H1 (cell line): Measurements from ENCODE around the gene TWIST2. TPM values are rescaled to one million over a fixed set of nuclear protein-coding genes. Genes with fewer than 3 reads are reported as not detected.

Experiments used
- CBX8 ChIP-seq: fragments of 300-800, 300-1000 bp; sonication (generic); IDR thresholded peaks from 2 replicates; pipeline ENCODE4 v1.7.1; 2016; ENCODE audit warnings: low read depth, low read length, borderline replicate concordance
- CTBP2 ChIP-seq: IDR thresholded peaks from 2 replicates; pipeline ENCODE4 v1.7.0; 2011; ENCODE audit warnings: borderline replicate concordance, mild to moderate bottlenecking, moderate library complexity, mixed read lengths, low read length; ENCODE audit not compliant: insufficient read depth, insufficient read length
- EP300 ChIP-seq, 2 experiments: IDR thresholded peaks; 1 replicate in 1 of 2; 2 replicates in 1 of 2; pipeline ENCODE4 v1.6.1; 2011 to 2012; ENCODE audit warnings: low read depth in 2 of 2, low read length in 2 of 2, mild to moderate bottlenecking in 2 of 2, borderline replicate concordance in 1 of 2, inconsistent platforms in 1 of 2, moderate library complexity in 1 of 2
- JUN ChIP-seq: IDR thresholded peaks from 2 replicates; pipeline ENCODE4 v1.6.1; 2011; ENCODE audit warnings: low read depth, mild to moderate bottlenecking, improper control_type of control experiment, low read length
- KDM4A ChIP-seq: IDR thresholded peaks from one replicate; pipeline ENCODE4 v1.7.1; 2012; ENCODE audit warnings: low read depth, mild to moderate bottlenecking, moderate library complexity, low read length, inconsistent platforms; ENCODE audit not compliant: severe bottlenecking
- polyA plus RNA-seq, 7 experiments: library from polyadenylated mRNA; depleted of rRNA in 3 of 7; stranded (reverse) in 5 of 7; unstranded in 2 of 7; fragments of >200 nt in 5 of 7; fragments of 200-250 nt in 2 of 7; gene quantifications; 1 replicate in 5 of 7; 2 replicates in 1 of 7; 4 replicates in 1 of 7; pipeline versions ENCODE4 v1.2.1 to v1.2.3, GENCODE V29; 2011 to 2013; ENCODE audit warnings: missing spikeins in 2 of 7, mixed read lengths in 2 of 7
- total RNA-seq: library from RNA; stranded (reverse); fragmentation: NEBNext Ultra II Directional; extraction: Animal tissue kit (Norgen Biotek cat#: 25700); gene quantifications from 2 replicates; pipeline ENCODE4 v1.2.1, GENCODE V29; 2021
- TF ChIP-seq, protein P1 (sequence below): IDR thresholded peaks from 2 replicates; pipeline ENCODE4 v1.6.1; 2011; ENCODE audit warnings: low read depth, mild to moderate bottlenecking, low read length; ENCODE audit not compliant: insufficient read depth

Gene TWIST2
- total and polyA plus RNA-seq, 2 of the 8 experiments (the other 6 are each of a cell fraction or from before 2014, with no cell fraction given) = 2.6 to 4.3 TPM

DNA sequence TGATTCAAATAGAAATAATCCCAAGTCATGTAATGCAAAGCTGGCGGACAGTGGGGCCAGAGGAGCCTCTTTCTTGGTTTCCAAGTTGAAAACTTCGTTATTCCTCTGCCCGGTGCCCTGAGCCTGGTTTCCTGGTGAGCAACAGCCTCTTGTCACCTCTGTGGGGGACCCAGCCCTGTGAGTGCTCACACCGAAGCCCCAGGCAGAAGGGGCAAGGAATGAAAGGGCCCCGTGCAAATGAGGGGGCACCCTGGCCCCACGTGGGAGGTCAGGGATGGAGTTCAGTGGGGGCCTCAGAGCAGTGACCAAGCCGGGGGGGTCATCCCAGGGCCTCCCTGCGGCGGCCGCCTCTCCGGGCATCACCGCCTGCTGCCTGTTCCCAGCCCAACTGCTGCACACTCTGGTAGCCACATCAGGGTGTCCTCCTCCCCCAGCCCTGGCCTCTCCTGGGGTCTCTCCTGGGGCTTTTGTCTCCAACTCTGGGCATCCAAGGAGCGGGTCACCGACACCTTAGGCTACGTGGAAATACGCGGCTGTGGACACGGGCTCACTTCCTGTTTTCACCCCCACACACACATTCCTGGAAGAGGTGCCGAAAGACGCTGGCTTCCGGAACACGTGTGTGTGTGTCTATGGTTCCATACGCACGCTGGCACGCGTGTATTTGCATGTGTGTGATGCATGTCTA, 64.5 kb downstream of the TWIST2 start (continued):
- TF ChIP-seq CTBP2 (no peak), CBX8 (no peak), JUN (no peak), EP300 (IDR thresholded peaks at IDR 0.05; ENCODE audit: borderline replicate concordance in 1 of 2, low read depth in 2 of 2, low read length in 2 of 2) (no peak), KDM4A (no peak)
- TF ChIP-seq, protein P1, sequence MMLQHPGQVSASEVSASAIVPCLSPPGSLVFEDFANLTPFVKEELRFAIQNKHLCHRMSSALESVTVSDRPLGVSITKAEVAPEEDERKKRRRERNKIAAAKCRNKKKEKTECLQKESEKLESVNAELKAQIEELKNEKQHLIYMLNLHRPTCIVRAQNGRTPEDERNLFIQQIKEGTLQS = no peak
- TF ChIP-seq, all 59 proteins: peak for 0
